NCI-H1694 treated with DMSO at 0.1 percent for 48 hours (cell line): ENCODE measurements around the gene FREY1.

Source experiments
- DNase-seq: peaks from one replicate; lab custom pipeline; 2025; lab: John Stamatoyannopoulos, UW

The FREY1 gene

GRCh38 chr11:45894555-45895247, 12.4 kb downstream of the FREY1 start:
- no peak for DNase-seq

GRCh38 chr11:45892856-45893255, 14.2 kb downstream of the FREY1 start:
- no peak for DNase-seq

- no peak for DNase-seq
Observed at GRCh38 chr11:45890886-45891550, 16.1 kb downstream of the FREY1 start.

- DNase-seq: no peak
Observed at GRCh38 chr11:45889966-45890365, 17.1 kb downstream of the FREY1 start.

DNA sequence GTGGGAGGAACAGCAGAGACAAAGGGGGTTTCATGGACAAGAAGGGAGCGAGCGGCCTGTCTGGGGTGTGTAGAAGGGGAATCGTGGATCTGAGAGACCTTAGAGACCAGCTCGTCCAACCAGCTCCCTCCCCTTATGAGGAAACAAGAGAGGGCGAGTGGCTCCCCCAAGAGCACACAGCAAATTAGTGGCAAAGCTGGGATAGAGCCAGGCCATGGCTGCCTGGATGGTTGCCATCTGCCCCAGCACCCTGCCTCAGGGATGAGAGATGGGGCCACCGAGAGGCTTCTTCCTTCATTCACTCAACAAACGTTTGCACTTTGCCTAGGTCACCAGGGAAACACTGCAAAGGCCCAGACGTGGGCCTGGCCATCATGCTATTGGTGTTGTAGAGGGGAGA, 17.5 kb downstream of the FREY1 start:
- no peak for DNase-seq

GRCh38 chr11:45887587-45887986, 19.5 kb downstream of the FREY1 start:
- no peak for DNase-seq

- DNase-seq: no peak
Observed at GRCh38 chr11:45886816-45887520, 20.1 kb downstream of the FREY1 start.

DNA sequence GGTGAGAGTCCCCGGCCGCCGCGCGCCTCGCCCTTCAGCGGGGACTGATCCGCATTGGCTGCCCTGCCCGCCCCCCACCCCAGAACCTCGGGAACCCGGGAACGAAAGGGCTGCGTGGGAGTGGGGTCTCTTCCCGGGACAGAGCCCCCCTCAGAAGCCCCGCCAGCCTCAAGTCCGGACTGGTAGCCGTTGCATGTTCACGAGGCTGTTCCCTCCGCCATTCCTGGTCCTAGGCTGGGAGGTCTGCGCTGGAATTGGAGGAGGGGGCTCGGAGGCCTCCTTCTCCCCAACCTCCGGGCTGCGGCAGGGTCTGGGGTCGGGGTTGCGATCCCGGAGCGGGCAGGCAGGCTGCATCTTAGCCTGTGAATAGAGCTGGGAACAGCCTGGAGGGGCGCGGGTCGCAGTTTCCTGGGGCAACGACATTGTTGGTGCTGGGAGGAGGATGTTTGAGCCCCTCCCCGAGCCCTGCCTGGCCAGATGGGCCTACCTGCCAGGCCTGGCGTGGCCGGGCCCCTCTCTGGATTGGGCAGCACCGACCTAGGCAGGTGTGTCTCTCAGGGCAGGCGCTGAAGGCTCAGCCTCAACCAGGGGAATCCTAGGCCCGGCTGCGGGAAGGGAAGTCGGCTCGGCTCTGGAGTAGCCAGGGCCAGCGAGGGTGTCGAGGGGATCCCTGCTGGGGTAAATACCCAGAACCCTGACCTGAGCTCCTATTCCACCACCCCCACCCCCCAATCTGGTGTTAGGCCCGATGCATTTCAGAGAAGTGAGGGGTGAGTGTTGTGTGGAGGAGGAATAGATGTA, 20.9 kb downstream of the FREY1 start:
- no peak for DNase-seq

DNA sequence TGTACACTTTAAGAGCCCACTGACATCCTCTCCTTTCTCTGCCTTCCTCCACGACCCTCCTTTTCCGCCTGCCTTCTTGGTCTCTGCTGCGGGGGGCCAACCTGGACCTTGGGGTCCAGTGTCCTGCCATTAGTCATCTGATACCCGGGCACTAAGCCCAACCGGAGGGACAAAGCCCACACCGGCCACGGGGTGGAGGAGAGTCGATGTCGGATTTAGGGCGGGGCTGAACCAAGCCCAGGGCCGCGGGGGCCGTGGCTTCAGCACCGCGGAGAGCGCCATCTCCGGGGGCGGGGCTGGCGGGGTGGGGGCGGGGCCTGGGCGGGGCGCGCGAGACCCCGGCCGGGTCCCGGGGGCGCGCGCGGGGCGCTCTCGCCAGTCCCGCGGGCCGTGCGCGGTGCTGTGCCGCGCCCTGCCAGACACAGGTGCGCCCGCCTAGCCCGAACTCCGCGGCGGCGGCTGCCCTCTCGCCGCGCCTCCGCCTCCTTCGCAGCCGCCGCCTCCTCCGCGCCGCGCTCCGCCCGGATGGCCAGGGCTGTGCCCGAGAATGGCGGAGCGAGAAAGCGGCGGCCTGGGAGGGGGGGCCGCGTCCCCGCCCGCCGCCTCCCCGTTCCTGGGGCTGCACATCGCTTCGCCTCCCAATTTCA, 21.7 kb downstream of the FREY1 start, which contains the start of gene MAPK8IP1:
Gene MAPK8IP1 (plus strand): TSS at position 378 of the 647 bp plus-strand sequence. CDS start 170 bp downstream, at position 548.
- DNase-seq: no peak

DNA sequence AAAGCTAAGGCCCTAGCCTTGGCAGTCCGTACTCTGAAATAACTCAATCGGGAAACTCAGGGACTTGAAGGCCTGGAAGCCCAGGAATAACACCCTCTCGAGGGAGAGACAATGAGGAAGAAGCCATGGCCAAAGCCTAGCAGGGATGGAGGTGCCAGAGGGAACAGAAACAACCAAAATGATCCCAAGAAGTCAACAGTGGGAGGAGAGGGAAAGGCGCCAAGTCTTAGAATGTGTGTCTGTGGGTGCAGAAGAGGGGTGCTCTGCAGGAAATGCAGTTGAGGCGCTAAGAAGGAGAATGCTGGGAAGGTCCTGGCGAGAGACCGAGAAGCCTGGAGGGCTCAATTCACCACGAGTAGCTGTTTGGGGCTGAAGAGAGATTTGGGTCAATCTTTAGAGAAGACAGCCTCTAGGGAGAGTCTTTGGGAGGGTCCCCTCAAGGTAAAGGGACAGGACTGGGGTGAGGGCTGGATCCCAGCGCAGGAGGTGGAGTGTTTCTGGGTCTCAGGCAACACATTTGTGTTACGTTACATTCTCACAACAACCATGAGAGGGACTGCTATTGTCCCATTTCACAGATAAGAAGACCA, 22.4 kb downstream of the FREY1 start:
- DNase-seq: no peak

GRCh38 chr11:45881708-45882368, 25.2 kb downstream of the FREY1 start:
- no peak for DNase-seq

DNA sequence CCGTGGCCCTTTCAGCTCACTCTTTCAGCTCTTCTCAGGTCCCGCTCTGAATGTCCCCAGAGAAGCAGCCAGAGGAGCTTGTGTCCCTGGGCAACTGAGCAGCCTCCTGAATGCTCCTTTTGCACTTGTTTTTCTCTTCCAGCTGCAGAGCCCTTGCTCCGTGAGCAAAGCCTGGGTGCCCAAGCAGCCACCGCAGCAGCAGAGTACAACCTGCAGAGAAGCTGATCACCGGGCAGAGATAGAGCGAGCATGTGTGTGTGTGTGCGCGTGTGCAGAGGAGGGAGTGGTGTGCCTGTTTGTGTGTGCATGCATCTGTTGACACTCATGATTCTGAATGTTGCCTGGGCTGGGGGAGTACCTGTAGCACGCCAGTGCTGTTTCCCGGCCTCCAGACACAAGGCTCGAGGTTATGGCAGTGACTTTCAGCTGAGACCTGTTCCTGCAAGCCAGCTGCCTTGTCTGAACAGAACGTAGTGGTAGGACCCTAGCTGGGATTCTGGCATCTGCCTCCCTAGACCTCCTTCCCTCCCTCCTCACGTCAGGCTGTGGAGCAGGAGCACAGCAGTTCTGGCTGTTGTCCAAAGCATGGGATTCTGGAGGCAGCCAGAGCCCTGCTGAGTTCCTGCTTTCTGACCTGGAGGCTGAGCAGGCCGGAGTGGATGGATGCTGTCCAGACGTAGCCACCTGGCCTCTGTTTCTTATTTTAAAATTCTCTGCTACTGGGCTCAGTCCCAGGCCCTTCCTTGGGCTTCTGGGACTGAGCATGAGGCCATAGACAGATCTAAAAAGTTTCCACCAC, 26.1 kb downstream of the FREY1 start:
- peak; percentile 78 for DNase-seq

DNA sequence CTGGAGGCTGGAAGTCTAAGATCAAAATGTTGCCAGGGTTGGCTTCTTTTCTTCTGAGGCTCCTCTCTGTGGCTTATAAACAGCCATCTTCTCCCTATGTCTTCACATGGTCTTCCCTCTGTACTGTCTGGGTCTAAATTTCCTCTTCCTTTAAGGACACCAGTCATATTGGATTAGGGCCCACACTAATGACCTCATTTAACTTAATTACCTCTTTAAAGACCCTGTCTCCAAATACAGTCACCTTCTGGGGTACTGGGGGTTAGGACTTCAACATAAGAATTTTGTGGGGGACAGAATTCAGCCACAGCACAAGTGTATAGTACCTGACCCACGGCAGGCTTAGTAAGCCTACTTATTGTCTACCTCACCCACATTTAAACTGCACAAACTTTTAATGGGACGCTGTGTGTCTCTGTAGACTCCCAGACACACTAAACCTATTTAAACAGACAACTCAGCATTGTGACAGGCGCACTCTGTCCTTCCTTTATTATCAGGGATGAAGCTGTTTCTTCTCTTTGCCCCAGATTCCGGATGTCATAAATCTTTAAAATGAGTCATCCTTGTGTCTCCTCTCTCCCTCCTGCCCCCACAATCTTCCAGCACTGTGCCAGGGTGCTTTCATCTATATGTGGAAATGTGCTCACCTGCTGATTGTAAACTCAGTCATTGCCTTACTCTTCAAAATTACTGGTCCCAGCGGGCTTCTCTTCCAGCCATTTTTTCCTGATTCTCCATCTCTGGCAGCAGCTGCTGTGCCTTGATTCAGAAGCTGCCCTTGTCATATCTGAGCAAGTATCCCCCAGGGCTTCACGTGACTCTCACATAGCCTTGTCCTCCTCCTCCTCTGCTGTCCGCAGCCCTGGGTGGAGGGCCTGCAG, 27.0 kb downstream of the FREY1 start:
- DNase-seq: no peak

GRCh38 chr11:45877845-45878244, 29.2 kb downstream of the FREY1 start:
- no peak for DNase-seq

DNA sequence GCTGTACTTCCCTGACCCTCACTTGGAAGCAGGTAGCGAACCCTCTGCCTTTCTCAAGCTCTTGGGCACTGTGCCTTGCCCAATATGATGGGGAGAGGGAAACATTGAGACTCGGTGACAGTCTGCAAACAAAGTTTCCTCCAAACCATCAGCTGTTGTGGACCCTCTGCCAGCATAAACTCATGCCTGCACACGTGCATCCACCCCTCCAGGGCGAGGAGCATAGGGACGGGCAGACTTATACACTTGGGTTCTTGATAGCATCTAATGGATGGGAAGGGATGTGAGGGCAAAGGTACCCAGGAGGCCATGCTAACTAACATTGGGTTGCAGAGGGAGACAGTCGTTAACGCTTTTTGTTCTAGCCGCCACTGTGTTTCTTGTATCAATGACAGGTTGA, 29.9 kb downstream of the FREY1 start:
- no peak for DNase-seq

DNA sequence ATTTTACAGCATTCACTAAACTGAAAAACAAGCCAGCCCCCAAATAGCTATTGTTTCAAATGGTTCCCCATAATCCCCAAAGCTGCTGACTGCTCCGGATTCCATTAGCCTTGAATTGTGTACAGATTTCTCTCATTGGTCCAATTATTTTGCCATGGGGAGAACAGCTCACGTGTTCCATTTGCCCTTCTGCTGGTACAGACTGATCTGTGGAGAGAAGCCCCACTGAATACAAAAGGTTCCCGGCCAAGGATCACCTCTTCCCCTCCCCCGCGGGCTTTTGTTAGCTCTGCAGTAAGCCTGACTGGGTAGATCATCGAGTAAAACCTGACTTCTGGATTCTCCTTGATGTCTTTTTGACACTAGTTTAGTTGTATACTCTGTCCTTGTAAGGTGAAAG, 30.7 kb downstream of the FREY1 start:
- no peak for DNase-seq

GRCh38 chr11:45872651-45873356, 34.3 kb downstream of the FREY1 start:
- peak; percentile 30 for DNase-seq

GRCh38 chr11:45871638-45872037, 35.4 kb downstream of the FREY1 start:
- DNase-seq: no peak
